CD4-positive, alpha-beta T cell treated with Interleukin-1 beta for 1 hour (primary cell): ENCODE data around the gene PPFIA2.

Source experiments
- DNase-seq, 2 donors: peaks; one replicate each; pipeline ENCODE4 v3.0.0-alpha.2; 2020 to 2022

PPFIA2 gene

GRCh38 chr12:81759190-81760051 is at the start of gene PPFIA2:
TSS of gene PPFIA2 (minus strand) at chr12:81759350.
- DNase-seq, result peak in 1 of 2 donors; percentile 7

GRCh38 chr12:81800298-81801148 is 41.4 kb upstream of the PPFIA2 start:
- no peak for DNase-seq

GRCh38 chr12:81798294-81798693 is 39.1 kb upstream of the PPFIA2 start:
- DNase-seq, result no peak

- no peak for DNase-seq
Measured at GRCh38 chr12:81797100-81797499, 38.0 kb upstream of the PPFIA2 start.

- DNase-seq, result no peak
Measured at GRCh38 chr12:81792666-81793065, 33.5 kb upstream of the PPFIA2 start.

- DNase-seq, result no peak
Measured at GRCh38 chr12:81779216-81779615, 20.1 kb upstream of the PPFIA2 start.

GRCh38 chr12:81778719-81779118 is 19.6 kb upstream of the PPFIA2 start:
- DNase-seq, result no peak

GRCh38 chr12:81758421-81759189 is 545 bp downstream of the PPFIA2 start:
- DNase-seq, result no peak

GRCh38 chr12:81757731-81758365 is 1.3 kb downstream of the PPFIA2 start:
- DNase-seq, result no peak

- DNase-seq, result no peak
Measured at GRCh38 chr12:81729781-81730180, 29.4 kb downstream of the PPFIA2 start.

- no peak for DNase-seq
Measured at GRCh38 chr12:81727391-81727790, 31.8 kb downstream of the PPFIA2 start.

GRCh38 chr12:81726634-81727033 is 32.5 kb downstream of the PPFIA2 start:
- no peak for DNase-seq

- no peak for DNase-seq
Measured at GRCh38 chr12:81723361-81723760, 35.8 kb downstream of the PPFIA2 start.

GRCh38 chr12:81722004-81722403 is 37.1 kb downstream of the PPFIA2 start:
- no peak for DNase-seq

GRCh38 chr12:81718616-81719015 is 40.5 kb downstream of the PPFIA2 start:
- DNase-seq, result no peak

- DNase-seq, result no peak
Measured at GRCh38 chr12:81712536-81712935, 46.6 kb downstream of the PPFIA2 start.

- no peak for DNase-seq
Measured at GRCh38 chr12:81705586-81705985, 53.6 kb downstream of the PPFIA2 start.

- DNase-seq, result no peak
Measured at GRCh38 chr12:81699551-81699950, 59.6 kb downstream of the PPFIA2 start.

- no peak for DNase-seq
Measured at GRCh38 chr12:81692008-81692407, 67.1 kb downstream of the PPFIA2 start.

- no peak for DNase-seq
Measured at GRCh38 chr12:81683881-81684280, 75.3 kb downstream of the PPFIA2 start.

GRCh38 chr12:81679614-81680013 is 79.5 kb downstream of the PPFIA2 start:
- DNase-seq, result no peak

GRCh38 chr12:81670759-81671158 is 88.4 kb downstream of the PPFIA2 start:
- DNase-seq, result no peak

GRCh38 chr12:81668475-81668874 is 90.7 kb downstream of the PPFIA2 start:
- DNase-seq, result no peak
